Measurements from ENCODE around the gene SAP25.

- TF ChIP-seq EZH2phosphoT487 (IDR thresholded peaks at IDR 0.05), result no peak
- TF ChIP-seq CTCF (IDR thresholded peaks at IDR 0.05), result no peak
- no peak for TF ChIP-seq EZH2 (IDR thresholded peaks at IDR 0.05)
Observed at GRCh38 chr7:100602889-100603725, 29.4 kb upstream of the SAP25 start.

Measured in neural progenitor cell (in vitro differentiated cells).